Activated CD8-positive, alpha-beta memory T cell treated with anti-CD3 and anti-CD28 coated beads, Interleukin-2, amount 50 U/mL, for 24 hours (primary cell): Measurements from ENCODE around the gene TAF3.
"Not testable (repeated sequence)": the region's sequence is repeated elsewhere in the genome, so short reads cannot be mapped to it uniquely, and the experiment has no call there.

Experiments
- DNase-seq: peaks from one replicate; pipeline ENCODE4 v3.0.0-alpha.2; 2020; ENCODE audit errors: extremely low read depth

Gene TAF3

GRCh38 chr10:7810443-7810842 lies 7.9 kb upstream of the TAF3 start:
- no peak for DNase-seq

- DNase-seq: no peak
These were observed 7.3 kb upstream of the TAF3 start for GRCh38 chr10:7811000-7811399.

- not testable (repeated sequence) for DNase-seq
These were observed 6.6 kb upstream of the TAF3 start for GRCh38 chr10:7811743-7812142.

GRCh38 chr10:7813481-7813880 lies 4.8 kb upstream of the TAF3 start:
- no peak for DNase-seq

- DNase-seq: no peak
These were observed 729 bp upstream of the TAF3 start for GRCh38 chr10:7817576-7817975.

GRCh38 chr10:7817984-7818294 lies 366 bp upstream of the TAF3 start:
- no peak for DNase-seq

GRCh38 chr10:7819121-7819460 lies 786 bp downstream of the TAF3 start:
- no peak for DNase-seq

- DNase-seq: no peak
These were observed 5.9 kb downstream of the TAF3 start for GRCh38 chr10:7824251-7824650.

- no peak for DNase-seq
These were observed 8.7 kb downstream of the TAF3 start for GRCh38 chr10:7826971-7827370.

- DNase-seq: no peak
These were observed 11.1 kb downstream of the TAF3 start for GRCh38 chr10:7829289-7829834.

- no peak for DNase-seq
These were observed 13.8 kb downstream of the TAF3 start for GRCh38 chr10:7832060-7832459.

GRCh38 chr10:7833210-7833609 lies 14.9 kb downstream of the TAF3 start:
- no peak for DNase-seq

GRCh38 chr10:7834262-7834661 lies 16.0 kb downstream of the TAF3 start:
- DNase-seq: no peak

- no peak for DNase-seq
These were observed 18.3 kb downstream of the TAF3 start for GRCh38 chr10:7836571-7836970.

- no peak for DNase-seq
These were observed 28.3 kb downstream of the TAF3 start for GRCh38 chr10:7846591-7846990.

- DNase-seq: no peak
These were observed 35.0 kb downstream of the TAF3 start for GRCh38 chr10:7853226-7853842.

- no peak for DNase-seq
These were observed 35.6 kb downstream of the TAF3 start for GRCh38 chr10:7853890-7854289.

GRCh38 chr10:7855205-7855604 lies 36.9 kb downstream of the TAF3 start:
- DNase-seq: no peak

- no peak for DNase-seq
These were observed 38.4 kb downstream of the TAF3 start for GRCh38 chr10:7856678-7857077.

GRCh38 chr10:7857262-7857661 lies 39.0 kb downstream of the TAF3 start:
- no peak for DNase-seq

- no peak for DNase-seq
These were observed 43.3 kb downstream of the TAF3 start for GRCh38 chr10:7861509-7862120.

- no peak for DNase-seq
These were observed 43.8 kb downstream of the TAF3 start for GRCh38 chr10:7862121-7862514.

- no peak for DNase-seq
These were observed 47.9 kb downstream of the TAF3 start for GRCh38 chr10:7866176-7866575.

GRCh38 chr10:7872041-7872442 lies 53.7 kb downstream of the TAF3 start:
- DNase-seq: no peak
